PC-9 (cell line): ENCODE data around the gene CGB1.
"Not testable (repeated sequence)": the region's sequence is repeated elsewhere in the genome, so short reads cannot be mapped to it uniquely, and the experiment has no call there.

Source experiments
- CTCF ChIP-seq: fragments of 200-600 bp; sonication (generic); conservative IDR thresholded peaks from 2 replicates; pipeline ENCODE4 v1.6.1; 2017; ENCODE audit warnings: mixed run types, antibody characterized with exemption, mild to moderate bottlenecking, moderate library complexity
- EZH2 ChIP-seq: fragments of 200-600 bp; sonication (generic); IDR thresholded peaks from 2 replicates; pipeline ENCODE4 v1.8.0; 2017; ENCODE audit warnings: antibody characterized with exemption, low read depth

- not testable (repeated sequence) for TF ChIP-seq CTCF, EZH2
Observed at GRCh38 chr19:49029749-49030148, 6.9 kb downstream of the CGB1 start.
